ENCODE data around the gene ZNF428.

The ZNF428 gene

DNA sequence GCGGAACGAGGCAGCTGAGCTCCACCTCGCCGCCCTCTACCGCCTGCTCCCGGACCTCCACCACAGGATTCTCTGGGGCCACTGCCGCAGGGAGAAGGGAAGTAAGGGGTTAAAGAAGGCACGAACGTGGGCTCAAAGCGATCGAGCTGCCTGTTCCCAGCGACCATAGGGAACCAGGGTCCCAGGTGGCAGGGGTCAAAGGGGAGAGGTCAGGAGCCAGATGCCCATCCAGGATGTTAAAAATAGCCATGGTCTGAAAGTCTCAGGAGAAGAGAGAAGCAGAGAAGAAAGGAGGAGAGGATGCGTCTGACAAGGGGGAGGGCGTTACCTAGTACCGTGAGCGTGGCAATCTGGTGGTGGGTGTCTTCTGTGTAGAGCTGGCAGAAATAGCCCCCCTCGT, 7.4 kb upstream of the ZNF428 start:
- Histone ChIP-seq H3K9me2 (replicated peaks; ENCODE audit: low read depth, low read length) (no peaks in the 10 kb centered on the region), H3K27me3 (ENCODE audit: insufficient read depth, low read length, poor library complexity, severe bottlenecking) (no peaks in the 10 kb centered on the region), H3K4me3 (ENCODE audit: low read length, poor library complexity, severe bottlenecking) (no peak overlapping the region), H3K79me2 (ENCODE audit: insufficient read depth, low read length) (no peaks in the 10 kb centered on the region), H3K9ac (ENCODE audit: low read depth, low read length, poor library complexity, severe bottlenecking) (no peak overlapping the region), H3K4me2 (ENCODE audit: low read depth, low read length, poor library complexity, severe bottlenecking) (no peak overlapping the region), H3K4me1 (ENCODE audit: insufficient read depth, low read length, poor library complexity, severe bottlenecking) (no peaks in the 10 kb centered on the region), H3K9me3 (ENCODE audit: insufficient read depth, low read depth, low read length) (no peaks in the 10 kb centered on the region), H2AFZ (ENCODE audit: low read length) (no peak overlapping the region), H3K36me3 (ENCODE audit: insufficient read depth, low read length) (no peaks in the 10 kb centered on the region), H4K20me1 (ENCODE audit: insufficient read depth, low read length, poor library complexity, severe bottlenecking) (peaks cover 2% of the 10 kb centered on the region), H3F3A (ENCODE audit: low read depth) (no peaks in the 10 kb centered on the region; the same call in 1 of the 2 replicates)
- TF ChIP-seq, protein P1, sequence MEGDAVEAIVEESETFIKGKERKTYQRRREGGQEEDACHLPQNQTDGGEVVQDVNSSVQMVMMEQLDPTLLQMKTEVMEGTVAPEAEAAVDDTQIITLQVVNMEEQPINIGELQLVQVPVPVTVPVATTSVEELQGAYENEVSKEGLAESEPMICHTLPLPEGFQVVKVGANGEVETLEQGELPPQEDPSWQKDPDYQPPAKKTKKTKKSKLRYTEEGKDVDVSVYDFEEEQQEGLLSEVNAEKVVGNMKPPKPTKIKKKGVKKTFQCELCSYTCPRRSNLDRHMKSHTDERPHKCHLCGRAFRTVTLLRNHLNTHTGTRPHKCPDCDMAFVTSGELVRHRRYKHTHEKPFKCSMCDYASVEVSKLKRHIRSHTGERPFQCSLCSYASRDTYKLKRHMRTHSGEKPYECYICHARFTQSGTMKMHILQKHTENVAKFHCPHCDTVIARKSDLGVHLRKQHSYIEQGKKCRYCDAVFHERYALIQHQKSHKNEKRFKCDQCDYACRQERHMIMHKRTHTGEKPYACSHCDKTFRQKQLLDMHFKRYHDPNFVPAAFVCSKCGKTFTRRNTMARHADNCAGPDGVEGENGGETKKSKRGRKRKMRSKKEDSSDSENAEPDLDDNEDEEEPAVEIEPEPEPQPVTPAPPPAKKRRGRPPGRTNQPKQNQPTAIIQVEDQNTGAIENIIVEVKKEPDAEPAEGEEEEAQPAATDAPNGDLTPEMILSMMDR (conservative IDR thresholded peaks at IDR 0.05; ENCODE audit: low read length): no peak
- no peak for TF ChIP-seq EZH2phosphoT487 (IDR thresholded peaks at IDR 0.05; ENCODE audit: borderline replicate concordance)

DNA sequence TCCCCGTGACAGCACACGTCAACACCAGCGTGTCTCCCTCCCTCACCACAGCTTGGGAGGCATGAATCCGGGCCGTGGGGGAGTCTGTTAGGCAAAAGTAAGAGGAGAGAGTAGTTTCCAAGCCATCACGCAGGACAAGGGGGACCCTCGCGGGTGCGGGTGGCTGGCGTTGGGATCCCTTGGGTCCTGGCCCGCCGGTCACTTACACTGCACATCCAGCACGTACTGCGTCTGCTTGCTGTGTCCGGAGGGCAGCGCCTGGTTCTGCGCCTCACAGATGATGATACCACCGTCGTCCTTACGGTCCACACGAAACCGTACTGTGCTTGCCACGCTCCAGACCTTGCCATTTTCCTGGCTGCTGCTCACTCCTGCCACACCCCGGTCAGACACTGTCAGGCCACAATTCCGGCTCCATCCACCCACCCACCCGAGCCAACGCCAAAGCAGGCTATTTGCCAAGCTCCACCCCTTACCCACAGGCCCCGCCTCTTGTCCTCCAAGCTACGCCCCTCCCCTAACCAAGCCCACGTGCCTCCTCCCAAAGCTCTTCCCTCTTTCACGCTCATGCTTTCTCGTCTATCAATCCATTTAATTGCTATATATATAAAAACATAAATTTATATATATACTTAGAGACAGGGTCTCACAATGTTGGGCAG, 6.6 kb upstream of the ZNF428 start:
- Histone ChIP-seq H3K4me3 (ENCODE audit: low read length, poor library complexity, severe bottlenecking) (no peak overlapping the region), H3K4me1 (ENCODE audit: insufficient read depth, low read length, poor library complexity, severe bottlenecking) (no peaks in the 10 kb centered on the region), H4K20me1 (ENCODE audit: insufficient read depth, low read length, poor library complexity, severe bottlenecking) (peaks cover 5% of the 10 kb centered on the region), H3K4me2 (ENCODE audit: low read depth, low read length, poor library complexity, severe bottlenecking) (no peak overlapping the region), H3K79me2 (ENCODE audit: insufficient read depth, low read length) (peaks cover 1% of the 10 kb centered on the region; the same call in 1 of the 2 replicates), H3K9ac (ENCODE audit: low read depth, low read length, poor library complexity, severe bottlenecking) (no peak overlapping the region), H3F3A (ENCODE audit: low read depth) (no peaks in the 10 kb centered on the region; the same call in 1 of the 2 replicates), H3K36me3 (ENCODE audit: insufficient read depth, low read length) (no peaks in the 10 kb centered on the region), H3K9me3 (ENCODE audit: insufficient read depth, low read depth, low read length) (no peaks in the 10 kb centered on the region), H2AFZ (ENCODE audit: low read length) (no peak overlapping the region), H3K27me3 (ENCODE audit: insufficient read depth, low read length, poor library complexity, severe bottlenecking) (no peaks in the 10 kb centered on the region), H3K9me2 (replicated peaks; ENCODE audit: low read depth, low read length) (no peaks in the 10 kb centered on the region)
- TF ChIP-seq, protein P1 (conservative IDR thresholded peaks at IDR 0.05; ENCODE audit: low read length): no peak
- TF ChIP-seq EZH2phosphoT487 (IDR thresholded peaks at IDR 0.05; ENCODE audit: borderline replicate concordance): no peak

DNA sequence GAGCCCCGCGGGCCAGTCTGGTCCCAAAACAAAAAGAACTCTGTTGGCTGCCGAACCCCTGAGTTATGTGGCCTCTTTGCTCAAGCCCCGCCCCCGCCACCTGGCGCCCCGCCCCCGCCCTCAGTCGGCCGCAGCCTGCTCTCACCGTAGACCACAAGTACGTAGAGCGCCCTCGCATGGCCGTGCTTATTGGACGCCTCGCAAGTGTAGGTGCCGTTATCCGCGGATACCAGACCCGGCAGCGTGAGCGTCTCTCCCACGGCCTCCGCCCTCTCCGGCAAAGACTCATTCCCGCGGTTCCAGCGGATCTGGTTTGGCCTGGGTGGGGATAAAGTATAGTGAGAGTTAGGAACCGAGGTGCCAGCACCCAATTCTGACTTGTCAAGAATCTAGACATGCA, 5.5 kb upstream of the ZNF428 start:
- Histone ChIP-seq H3K4me3 (ENCODE audit: low read length, poor library complexity, severe bottlenecking) (no peak overlapping the region), H3K9me2 (replicated peaks; ENCODE audit: low read depth, low read length) (no peaks in the 10 kb centered on the region), H3K36me3 (ENCODE audit: insufficient read depth, low read length) (no peaks in the 10 kb centered on the region), H3F3A (ENCODE audit: low read depth) (no peaks in the 10 kb centered on the region; the same call in 1 of the 2 replicates), H3K4me2 (ENCODE audit: low read depth, low read length, poor library complexity, severe bottlenecking) (no peak overlapping the region), H3K4me1 (ENCODE audit: insufficient read depth, low read length, poor library complexity, severe bottlenecking) (peaks cover 11% of the 10 kb centered on the region), H3K9ac (ENCODE audit: low read depth, low read length, poor library complexity, severe bottlenecking) (no peak overlapping the region), H4K20me1 (ENCODE audit: insufficient read depth, low read length, poor library complexity, severe bottlenecking) (peaks cover 11% of the 10 kb centered on the region), H3K27me3 (ENCODE audit: insufficient read depth, low read length, poor library complexity, severe bottlenecking) (no peaks in the 10 kb centered on the region), H3K9me3 (ENCODE audit: insufficient read depth, low read depth, low read length) (no peaks in the 10 kb centered on the region), H3K79me2 (ENCODE audit: insufficient read depth, low read length) (peaks cover 12% of the 10 kb centered on the region), H2AFZ (ENCODE audit: low read length) (no peak overlapping the region)
- TF ChIP-seq, protein P1 (conservative IDR thresholded peaks at IDR 0.05; ENCODE audit: low read length): peak; percentile 18; the same call in 1 of the 2 replicates
- no peak for TF ChIP-seq EZH2phosphoT487 (IDR thresholded peaks at IDR 0.05; ENCODE audit: borderline replicate concordance)

Measured in Loucy (cell line).